ENCODE results near the gene CUEDC1.

Gene CUEDC1, protein sequence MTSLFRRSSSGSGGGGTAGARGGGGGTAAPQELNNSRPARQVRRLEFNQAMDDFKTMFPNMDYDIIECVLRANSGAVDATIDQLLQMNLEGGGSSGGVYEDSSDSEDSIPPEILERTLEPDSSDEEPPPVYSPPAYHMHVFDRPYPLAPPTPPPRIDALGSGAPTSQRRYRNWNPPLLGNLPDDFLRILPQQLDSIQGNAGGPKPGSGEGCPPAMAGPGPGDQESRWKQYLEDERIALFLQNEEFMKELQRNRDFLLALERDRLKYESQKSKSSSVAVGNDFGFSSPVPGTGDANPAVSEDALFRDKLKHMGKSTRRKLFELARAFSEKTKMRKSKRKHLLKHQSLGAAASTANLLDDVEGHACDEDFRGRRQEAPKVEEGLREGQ

DNA sequence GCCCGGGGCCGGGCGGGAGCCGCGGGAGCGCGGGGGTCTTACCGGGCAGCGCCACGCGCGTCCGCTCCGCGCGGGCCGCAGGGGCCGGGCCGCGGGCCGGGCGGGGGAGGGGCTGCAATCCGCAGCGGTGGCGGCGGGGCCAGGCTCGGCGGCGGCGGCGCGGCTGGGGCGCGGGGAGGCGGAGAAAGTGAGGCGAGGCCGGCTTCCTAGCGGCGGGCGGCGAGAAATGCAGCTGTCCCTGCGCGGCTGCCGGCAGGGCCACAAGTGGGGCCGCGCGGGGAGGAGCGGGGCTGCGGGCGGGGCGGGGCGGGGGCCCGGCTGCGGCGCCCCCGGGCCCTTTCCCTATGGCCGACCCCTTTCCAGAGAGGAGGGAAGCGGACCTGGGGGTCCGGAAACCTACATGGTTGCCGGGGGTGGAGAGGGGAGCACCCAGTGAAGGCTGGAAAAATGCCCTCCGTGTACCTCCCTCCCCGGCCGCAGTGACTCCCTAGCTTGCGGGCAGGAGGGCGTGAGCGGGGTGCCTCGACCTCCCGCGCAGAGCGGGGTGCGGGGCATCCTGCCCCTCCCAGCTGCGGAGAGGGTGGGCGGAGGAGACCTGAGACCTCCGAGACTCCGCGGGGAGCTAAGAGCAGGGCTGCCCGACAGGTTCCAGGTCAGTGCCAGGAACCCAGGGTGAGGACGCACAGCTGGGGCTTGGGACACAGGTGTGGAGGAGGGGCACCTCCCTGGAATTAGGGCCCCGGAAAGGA is at the start of gene CUEDC1:
Gene CUEDC1 (minus strand): TSS at position 230 of the 749 bp plus-strand sequence. CDS start 69,848 bp downstream, outside the sequence.
- peak in 1 of 2 experiments; percentile 56 for DNase-seq

DNA sequence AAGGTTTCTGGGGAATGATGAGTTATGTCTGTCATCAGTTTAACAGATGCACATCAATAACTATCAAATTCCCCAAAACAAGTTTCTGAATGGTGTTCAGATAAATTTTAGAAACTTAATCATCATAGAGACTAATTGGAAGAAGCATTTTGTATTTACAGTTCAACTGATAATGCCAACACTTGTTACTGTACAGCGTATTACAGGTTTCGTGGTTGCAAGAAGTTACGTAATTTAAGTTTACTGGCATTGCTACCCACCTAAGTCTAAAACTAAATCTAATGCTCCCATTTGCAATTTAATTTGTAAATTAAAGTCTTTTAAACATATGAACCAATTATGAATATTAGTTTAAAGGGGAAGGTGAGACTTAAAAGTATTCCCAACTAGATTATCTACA is 48.8 kb upstream of the CUEDC1 start:
- no peak for DNase-seq

DNA sequence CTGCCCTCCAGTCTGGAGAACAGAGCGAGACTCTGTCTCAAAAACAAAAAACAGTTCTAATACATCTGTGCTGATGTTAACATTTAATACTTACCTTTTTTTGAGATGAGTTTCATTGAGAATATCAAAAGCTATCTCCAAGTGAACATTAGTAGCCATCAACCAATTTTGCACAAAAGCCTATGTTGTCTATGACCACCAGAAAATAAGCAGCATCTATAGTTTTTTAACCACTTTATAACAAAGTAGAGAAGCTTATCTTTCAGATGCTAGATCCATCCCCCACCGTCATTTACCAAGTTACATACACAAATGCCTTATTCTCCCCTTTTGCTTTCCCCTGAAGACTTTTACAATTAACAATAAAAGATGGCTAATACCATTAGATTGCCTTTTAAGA is 47.8 kb upstream of the CUEDC1 start:
- DNase-seq, result no peak

DNA sequence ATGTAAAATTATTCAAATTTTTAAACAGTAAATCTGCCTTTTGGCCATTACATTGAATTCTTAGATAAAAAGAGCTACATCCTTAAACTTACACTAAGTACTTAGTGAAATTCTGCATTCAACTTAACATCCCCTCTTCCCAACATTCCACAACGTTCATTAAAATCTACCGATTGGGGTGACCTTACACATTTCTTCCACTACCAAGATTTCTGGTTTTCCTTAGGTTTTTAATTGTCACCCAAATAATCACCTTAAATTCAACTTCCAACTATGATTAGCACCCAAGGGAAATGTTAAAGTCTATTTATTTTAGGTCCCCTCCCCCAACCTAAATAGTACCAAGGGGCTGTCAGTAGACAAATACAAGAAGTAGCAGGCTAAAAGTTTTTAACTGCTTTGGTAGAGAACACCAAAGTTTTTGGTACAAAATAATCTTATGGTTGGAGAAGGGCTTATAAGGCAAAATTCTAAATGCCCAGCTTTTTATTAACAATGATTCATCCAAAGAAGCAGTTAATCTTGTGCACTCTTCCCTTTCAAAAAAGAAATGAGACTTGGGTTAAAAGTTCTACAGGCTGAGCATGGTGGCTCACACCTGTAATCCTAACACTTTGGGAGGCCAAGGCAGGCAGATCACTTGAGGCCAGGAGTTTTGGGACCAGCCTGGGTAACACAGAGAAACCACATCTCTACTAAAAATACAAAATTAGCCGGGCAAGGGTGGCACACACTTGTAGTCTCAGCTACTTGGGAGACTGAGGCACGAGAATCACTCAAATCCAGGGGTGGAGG is 47.1 kb upstream of the CUEDC1 start:
- no peak for DNase-seq

DNA sequence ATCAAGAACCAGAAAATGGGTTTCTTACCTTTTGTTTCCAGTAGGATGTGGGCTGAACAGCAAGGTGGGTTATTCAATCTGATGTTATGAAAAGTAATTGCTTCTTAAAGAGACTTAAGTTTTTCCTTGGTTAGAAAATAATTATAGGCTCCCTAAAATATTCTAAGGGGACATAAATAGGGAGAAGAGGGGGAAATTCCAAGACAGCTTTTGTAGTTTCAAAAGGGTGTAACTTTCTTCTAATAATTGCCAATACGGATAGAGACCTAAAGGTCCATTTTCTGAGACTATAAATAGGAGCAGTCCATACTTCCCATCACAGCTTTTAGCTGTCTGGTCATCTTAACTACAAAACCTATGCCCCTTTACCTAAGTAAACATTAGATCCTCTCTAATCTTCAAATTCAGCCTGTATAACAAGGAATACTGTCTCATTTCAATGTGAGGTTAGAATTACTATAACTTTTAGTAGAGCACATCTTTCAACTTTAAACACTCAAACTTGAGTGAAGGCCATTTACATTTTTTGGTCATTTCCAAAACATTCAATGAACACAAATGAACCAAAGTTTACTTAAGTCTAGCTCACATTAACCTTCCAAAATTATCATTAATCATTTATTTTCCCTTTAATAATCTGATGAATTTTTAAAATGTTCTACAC is 46.4 kb upstream of the CUEDC1 start:
- no peak for DNase-seq

DNA sequence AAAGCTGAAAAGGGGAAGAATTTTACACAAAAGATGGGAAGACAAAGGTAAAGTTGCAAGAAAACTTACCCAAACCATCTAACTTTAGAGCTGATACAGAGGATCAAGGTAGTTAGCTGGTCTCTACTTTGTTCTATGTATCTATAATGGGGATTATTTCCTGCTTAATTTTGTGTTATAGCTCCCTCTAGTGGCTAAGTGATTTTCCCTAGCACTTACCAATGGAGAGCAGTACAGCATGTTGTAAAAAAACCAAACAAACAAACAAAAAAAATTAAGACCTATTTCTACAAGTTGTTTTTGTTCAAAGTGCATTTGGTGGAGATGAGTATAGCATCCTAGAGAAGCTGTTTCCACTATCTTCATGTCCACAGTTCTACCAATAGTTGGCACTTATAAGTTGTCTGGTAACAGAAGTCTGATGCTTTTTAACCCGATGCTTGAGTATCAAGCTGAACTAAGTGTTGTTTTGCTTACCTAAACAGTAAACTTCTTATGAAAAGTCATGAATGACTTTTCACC is 44.3 kb upstream of the CUEDC1 start:
- DNase-seq, result peak; percentile 51 to 87

DNA sequence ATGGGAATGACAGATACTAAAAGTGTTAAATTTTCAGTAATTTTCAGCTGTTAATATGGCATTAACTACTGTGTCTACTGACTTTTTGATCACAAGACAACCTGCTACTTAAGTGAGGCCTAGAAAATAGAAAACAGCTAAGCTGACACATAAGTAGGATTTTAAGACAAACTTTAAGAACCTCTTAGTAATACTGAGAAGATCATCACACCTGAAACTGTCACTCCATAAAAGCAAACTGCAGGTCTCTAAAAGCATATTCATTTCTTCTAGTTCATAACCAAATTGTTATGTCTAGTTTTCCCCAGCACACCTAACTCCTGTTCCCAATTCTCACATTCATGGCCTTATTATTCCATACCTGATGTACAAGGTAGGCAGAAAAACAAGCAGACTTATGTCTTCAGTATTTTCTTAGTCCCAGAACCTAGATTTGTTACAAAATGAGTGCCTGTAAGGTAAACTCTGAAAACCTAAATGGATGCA is 43.8 kb upstream of the CUEDC1 start:
- DNase-seq, result no peak

DNA sequence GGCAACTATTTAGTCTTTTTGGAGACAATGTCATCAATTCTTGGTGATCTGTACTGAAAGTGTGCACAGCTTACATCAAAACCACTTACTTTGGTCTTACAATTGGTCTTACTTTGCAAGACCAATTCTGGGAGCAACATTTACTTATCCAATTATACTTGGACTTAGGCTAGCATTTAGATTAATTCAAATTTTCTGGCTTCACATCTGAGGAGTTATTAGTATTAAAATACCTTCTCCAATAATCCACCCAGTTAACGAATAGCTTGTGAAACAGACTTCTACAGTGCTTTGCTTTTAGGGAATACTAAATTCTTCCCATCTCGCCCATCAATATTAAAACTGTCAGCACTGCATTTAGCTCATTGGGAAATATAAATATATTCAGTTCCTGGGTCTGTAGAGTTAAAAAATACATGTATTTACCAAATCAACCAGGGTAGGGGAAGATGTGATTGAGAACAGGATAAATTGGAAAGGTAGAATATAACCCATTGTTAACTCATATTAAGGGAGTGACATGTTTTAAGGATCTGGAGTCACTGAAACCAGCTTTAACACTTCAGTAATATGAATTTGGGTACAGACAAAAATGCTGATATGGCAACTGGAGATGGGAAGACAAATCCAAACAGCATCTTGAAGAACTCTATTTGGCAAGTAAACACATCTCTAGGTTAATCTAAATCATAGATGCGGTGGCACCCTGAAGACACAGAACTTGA is 42.0 kb upstream of the CUEDC1 start:
- no peak for DNase-seq

DNA sequence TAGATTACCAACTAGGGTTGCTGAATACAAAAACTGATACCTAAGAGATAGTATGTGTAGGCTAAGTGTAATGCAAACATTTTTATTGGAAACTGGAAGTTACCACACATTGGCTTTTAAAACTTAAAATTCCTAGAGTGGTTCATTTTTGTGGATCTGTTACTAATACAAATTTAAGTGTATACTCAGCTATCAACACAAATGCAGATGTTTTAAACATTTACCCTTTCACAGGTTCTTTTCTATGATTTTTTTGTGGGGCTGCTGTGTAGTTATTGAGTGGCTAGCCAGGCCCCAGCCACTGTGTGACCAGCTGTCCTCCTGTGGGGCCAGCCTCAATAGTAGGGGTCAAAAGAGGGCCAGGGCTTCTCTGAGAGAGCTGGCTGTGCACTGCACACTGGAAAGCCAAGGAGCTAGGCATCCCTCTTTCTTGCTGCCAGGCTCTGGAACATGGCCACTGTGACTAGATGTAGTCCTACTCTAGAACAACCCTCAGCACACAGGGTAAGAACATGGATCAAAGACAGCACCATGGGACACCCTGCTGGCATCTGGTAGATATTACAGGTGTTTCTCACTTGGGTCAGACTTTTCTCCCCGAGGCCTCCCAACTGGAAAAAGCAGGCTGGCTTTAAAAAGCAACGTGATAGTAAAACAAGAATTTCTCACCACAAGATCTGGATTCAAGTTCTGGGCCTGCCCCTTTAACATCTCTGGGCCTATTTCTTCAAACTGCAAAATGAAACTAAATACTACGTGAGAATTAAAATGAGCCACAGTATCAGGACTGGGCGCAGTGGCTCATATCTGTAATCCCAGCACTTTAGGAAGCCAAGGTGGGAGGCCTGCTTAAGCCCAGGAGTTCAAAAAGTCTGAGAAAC is 40.1 kb upstream of the CUEDC1 start:
- DNase-seq, result peak; percentile 85 to 91

DNA sequence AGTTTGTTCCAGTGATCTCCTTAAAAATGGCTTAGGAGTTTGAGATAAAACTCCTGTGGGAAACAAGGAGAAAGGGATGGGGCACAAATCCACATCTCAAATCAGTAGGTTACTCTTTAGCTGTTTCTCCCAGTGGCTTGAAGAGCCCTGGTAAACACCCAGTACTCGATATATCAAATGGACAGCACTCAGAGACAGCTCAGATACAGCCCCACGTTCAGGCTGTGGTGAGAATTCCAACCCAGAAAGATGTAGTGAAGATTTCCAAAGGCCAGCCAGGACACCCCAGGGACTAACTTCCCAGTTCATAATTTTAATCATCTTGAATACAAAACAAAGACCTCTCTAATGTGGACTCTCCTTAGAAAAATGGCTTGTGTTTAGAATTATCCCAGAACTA is 39.2 kb upstream of the CUEDC1 start:
- peak; percentile 13 to 39 for DNase-seq

DNA sequence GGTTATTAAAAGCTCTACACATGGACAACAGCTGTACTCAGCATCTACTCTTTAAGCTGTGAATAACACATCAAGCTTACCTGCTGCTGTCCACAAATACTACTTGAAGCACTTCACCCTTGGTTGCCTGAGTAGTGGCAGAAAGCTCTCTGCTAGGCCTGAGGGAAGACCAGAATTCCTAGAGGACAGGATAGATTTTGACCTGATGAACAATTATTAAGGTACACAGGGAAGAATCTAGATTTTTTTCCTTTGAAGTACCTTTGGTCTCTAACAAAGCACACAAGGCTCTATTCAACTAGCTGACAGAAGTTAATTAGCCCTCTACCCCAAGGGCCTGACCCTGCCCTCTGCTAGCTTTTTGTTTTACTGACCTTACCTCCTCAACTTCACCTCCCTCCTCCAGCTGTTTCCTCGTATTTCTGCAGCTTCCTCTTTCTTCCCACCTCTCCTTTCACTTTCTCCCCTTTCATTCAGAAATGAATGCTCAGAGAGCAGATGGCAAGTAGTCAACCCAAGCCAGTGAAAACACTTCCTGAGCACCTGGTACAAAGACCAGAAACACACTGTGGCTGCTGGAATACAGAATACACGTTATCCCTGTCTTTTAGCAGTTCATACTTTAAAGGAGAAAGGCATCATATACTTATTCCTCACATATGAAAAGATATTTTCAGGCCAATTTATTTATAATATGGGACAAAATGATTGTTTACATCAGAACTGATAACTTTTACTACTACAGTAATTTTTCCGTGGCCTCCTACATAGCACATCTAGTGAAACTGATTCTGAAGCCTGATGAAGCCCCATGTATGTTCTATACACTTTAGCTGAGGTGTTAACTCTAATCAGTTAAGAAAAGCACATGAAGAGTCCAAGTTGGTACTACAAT is 38.5 kb upstream of the CUEDC1 start:
- peak; percentile 78 to 94 for DNase-seq

DNA sequence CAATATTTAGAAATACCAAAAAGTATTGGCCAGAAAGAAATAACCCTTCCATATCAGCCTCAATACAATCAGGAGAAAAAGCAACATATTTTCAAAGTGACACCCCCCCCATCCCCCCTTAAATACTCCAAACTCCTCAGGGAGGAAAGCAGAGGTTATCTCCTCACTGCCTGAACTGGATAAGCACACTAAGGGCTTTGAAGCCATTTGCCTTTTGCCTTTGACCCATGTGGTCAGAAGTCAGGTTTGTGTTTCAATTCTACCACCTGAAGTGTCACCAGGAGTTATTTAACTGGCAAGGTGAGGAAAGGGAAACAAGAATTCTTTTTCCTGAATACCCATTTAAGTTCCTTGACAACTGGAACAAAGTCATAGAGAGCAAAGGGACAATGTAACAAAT is 36.3 kb upstream of the CUEDC1 start:
- no peak for DNase-seq

DNA sequence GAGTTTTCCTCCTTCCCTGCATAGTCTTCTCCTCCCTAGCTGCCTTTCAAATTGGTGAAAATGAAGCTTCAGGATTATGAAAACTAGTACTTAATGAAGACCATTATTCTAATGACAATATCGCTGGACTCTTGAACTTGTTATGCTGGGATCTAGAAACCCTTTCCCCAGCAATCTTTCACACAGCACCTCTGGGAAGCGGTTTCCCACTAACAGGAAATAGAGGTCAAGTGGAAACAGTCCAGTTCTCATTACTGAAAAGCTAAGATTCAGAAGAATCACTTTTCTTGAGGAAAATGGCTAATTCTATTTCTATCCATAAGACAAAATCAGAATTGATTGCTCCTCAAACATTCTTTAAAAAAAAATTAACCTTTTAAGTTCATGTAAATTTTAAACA is 34.8 kb upstream of the CUEDC1 start:
- DNase-seq, result no peak

DNA sequence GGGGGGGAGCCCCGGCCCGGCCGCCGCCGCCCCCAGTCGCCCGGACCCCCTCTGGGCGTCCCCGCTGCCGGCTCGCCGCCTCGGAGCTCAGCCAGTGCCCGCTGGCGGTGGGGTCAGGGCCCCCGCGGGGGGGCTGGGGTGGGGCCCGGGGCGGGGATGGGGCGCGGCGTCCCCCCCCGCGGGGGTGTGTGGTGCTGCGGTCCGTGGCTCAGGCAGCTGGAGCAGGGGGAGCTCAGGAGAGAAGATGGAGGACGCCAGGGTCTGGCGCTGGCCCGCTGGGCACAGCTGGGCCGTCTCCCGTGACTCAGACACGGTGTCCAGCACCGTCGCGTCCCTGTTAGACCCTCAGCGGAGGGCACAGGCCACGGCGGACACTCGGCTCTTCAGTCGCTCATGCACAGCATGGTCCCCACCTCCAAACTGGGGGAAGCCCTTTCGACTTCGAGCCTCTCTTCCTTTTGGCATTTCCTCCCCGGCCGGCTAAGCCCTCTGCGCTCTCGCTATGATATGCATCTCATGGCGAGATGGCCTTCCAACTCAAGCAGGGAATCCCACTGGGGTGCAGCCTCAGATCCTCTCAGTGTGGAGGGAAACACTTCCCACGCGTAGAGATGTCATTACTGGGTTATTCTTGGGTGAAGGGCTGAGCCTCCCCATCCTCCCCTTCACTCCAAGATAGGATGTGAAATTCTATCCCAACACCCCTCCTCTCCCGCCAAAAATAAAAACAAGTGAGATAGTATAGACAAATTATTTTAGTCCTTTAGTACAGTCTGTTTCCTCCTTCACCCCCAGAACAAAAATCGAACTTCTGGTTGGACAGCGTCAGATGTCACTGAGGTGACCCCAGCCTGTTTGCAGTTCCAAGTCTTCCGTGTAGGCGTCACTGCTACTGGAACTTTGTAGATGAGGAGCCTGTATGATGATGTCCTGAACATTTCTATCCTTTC is 33.4 kb upstream of the CUEDC1 start:
- DNase-seq, result peak; percentile 73 to 78

DNA sequence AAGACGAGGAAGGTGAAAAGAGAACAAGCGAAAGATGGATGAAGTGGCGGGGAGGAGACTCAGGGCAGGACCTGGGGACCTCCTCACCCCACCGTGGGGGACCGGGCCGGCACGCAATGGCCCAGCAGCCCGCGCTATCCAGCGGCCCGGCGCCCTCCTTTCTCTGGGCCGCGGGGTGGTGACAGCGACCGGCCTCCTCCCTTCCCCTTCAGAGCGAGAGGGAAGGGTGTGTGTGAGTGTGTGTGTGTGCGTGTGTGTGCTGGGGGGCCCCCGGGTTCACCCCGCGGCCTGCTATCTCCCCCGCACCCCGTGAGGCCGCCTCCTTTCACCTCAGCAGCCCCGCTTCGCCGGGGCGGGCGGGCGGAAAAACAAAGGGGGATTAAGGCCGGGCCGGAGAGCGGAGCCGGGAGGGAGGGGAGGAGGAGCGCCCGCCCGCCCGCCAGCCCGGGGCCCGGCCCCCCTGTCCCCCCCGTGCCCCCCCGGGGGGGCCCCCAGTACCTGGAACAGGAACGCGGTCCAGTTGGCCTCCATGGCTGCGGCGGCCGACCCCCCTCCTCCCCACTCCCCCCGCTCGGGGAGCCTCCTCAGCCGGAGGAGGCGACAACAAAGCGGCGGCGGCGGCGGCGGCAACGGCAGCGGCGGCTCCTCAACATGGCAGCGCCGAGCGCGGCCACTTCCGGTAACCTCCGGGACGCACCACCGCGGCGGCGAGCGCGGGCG is 32.5 kb upstream of the CUEDC1 start, which contains the start of gene VEZF1:
Gene VEZF1 (minus strand): TSS at position 674 of the 720 bp plus-strand sequence. CDS start 143 bp downstream, at position 531.
- peak; percentile 77 to 85 for DNase-seq

DNA sequence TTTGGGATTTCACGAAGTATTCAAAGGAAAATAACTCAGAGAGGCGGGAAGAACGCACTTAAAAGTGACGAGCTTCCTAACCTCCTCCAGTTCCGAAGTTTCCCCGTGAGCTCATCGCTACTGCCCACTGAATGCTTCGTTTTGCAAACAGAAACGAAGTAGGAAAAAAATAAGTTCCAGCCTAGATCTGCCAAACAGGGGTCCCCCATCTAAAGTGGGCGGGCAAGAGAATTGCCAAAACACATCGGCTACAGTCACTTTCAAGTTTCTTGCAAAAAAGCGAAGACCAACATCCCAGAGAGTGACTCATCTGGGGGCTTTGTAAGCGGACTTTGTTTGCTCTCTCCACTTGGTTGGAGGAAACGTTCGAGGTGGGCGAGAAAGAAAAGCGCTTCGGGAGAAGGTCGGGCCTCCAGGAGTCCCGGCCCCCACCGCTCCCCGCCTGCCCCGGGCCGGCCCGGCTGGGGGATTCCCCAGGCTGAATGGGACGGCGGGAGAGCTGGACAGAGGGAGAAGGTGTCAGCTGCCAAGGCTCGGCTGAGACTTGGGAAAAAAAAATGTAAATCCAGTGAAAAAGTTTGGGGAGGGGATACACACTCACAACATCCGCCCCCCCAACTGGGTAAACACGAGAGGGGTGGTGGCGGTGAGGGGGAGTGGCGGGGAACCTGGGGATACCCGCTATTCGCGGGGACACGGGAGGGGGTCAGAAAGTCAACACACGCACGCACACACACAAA is 31.8 kb upstream of the CUEDC1 start:
- peak; percentile 57 to 58 for DNase-seq

DNA sequence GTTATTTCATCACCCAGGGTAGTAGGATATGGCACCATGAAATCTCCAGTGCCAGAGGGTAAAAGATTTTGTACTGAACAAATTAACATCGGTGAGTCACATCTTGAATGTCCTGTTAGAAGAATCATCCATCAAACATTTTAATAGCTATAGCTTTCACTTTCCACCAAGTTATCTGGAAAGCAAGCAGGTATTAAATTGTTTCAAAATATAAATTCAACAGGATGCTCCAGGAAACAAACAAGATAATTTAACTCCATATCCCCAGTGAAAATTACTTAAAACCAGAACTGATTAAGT is 30.4 kb upstream of the CUEDC1 start:
- no peak for DNase-seq
